HG03571 (cell line): ENCODE data around the gene TOMM20.

ENCODE experiments used
- ATAC-seq: cut with Tn5 transposase; IDR thresholded peaks from one replicate; pipeline ENCODE4 v1.9.1; 2021; ENCODE audit not compliant: unreplicated experiment

TOMM20 gene

GRCh38 chr1:235068158-235069121, 60.2 kb downstream of the TOMM20 start:
- no peak for ATAC-seq

- no peak for ATAC-seq
These were observed 61.1 kb downstream of the TOMM20 start for GRCh38 chr1:235067396-235068157.

DNA sequence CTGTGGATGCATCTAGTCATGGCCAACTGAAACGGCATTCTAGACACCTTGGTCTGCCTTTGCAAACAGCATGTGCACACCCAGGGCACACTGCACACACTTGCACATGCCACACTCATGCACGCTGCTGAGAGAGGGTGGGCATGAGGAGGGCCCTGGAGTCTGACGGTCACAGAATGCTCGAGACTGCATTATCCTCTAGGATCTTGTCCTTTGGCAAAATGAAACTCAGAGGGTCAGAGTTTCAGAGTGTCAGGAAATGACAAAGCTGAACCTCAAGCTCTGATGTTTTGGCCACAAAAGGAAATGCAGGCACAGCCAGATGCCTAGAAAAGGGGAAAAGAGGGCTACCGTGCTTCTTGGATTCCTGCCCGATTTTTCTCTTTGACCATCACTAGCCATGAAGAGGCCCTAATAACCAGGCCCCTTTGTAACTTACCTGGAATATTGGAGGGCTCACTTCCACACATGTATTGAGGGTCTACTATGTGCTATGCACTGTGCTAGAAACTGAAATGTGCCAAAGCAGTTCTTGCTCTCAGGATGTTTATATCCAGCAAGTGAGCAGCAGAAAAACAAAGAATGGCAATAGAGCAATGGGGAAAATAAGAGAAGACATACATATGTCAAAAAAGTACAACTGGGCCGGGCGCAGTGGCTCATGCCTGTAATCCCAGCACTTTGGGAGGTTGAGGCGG, 65.4 kb downstream of the TOMM20 start:
- ATAC-seq, result no peak

DNA sequence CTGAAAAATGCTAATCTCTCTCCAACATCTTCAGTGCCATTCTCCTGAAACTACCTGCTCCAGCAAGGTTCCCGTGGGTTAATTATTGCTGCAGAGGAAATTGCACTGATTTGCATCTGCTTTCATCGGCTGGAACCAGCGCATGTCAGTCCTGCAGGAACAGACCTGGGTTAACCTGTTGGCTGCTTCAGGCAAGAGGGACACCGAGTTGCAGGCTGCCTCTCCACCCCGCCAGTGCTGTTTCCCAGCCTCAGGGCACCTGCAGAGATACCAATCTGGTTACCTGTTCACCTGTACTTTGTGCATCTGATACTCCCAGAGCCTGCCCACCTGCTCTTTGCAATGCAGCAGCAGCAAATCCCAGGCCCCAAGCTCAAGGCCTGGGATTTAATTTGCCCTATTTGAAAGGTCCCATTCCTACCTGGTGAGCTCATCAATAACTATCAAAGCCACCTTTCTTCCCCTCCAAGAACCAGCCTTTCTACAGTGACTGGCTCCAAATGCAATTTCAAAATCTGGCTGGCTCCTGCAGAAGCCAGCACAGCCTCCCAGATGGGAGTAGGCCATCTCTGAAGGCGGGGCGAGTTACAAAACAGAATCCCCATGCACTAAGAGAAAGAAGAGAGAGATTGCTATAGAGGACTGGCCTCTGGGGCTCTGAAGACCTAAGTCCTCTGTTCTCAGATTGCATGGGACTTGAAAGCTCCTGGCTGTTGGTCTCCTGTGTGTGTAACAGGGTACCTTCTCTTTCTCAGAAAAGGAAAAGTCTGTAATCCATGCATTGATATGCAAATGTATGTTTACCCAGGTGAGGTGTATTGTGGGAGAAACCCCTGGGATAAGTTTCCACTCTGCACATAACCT, 67.8 kb downstream of the TOMM20 start:
- ATAC-seq, result no peak
